NT2/D1 (cell line): ENCODE data around the gene TBC1D2.

Source experiments
- DNase-seq: peaks from one replicate; pipeline ENCODE4 v3.0.0-alpha.2; 2011; ENCODE audit warnings: low read depth, low spot score
- H3K27me3 ChIP-seq: 2 replicates; pipeline ENCODE4 v1.6.0; 2011; ENCODE audit warnings: mild to moderate bottlenecking; ENCODE audit not compliant: insufficient read length, insufficient read depth
- H3K36me3 ChIP-seq: 2 replicates; pipeline ENCODE4 v1.6.1; 2011; ENCODE audit warnings: mild to moderate bottlenecking, low read length, mixed read lengths; ENCODE audit not compliant: insufficient read depth, insufficient read length
- H3K4me1 ChIP-seq: 2 replicates; pipeline ENCODE4 v1.5.1; 2011; ENCODE audit not compliant: insufficient read depth, insufficient read length
- H3K4me3 ChIP-seq: 2 replicates; pipeline ENCODE4 v1.5.1; 2011; ENCODE audit warnings: low read depth; ENCODE audit not compliant: insufficient read length
- H3K9ac ChIP-seq: 2 replicates; pipeline ENCODE4 v1.6.0; 2011; ENCODE audit warnings: low read depth; ENCODE audit not compliant: insufficient read length
- H3K9me3 ChIP-seq: 2 replicates; pipeline ENCODE4 v1.5.1; 2011; ENCODE audit warnings: mild to moderate bottlenecking, low read length; ENCODE audit not compliant: insufficient read depth
- SUZ12 ChIP-seq: IDR thresholded peaks from 2 replicates; pipeline ENCODE4 v1.6.1; 2011; ENCODE audit not compliant: insufficient read length, insufficient read depth; ENCODE audit errors: extremely low read depth
- YY1 ChIP-seq: IDR thresholded peaks from 2 replicates; pipeline ENCODE4 v1.6.1; 2011; ENCODE audit not compliant: insufficient read length, insufficient read depth
- ZNF274 ChIP-seq: IDR thresholded peaks from 2 replicates; pipeline ENCODE4 v1.6.1; 2011; ENCODE audit warnings: mild to moderate bottlenecking, low read depth, low read length

Gene TBC1D2

GRCh38 chr9:98159301-98159700, 96.1 kb downstream of the TBC1D2 start:
- Histone ChIP-seq H3K4me3 (no peak overlapping the region), H3K9ac (no peak overlapping the region), H3K36me3 (peaks cover 23% of the 10 kb centered on the region), H3K4me1 (no peaks in the 10 kb centered on the region), H3K9me3 (no peaks in the 10 kb centered on the region), H3K27me3 (no peaks in the 10 kb centered on the region)
- DNase-seq: no peak
- TF ChIP-seq YY1 (no peak), ZNF274 (no peak), SUZ12 (no peak)

- Histone ChIP-seq H3K9me3 (no peaks in the 10 kb centered on the region), H3K4me3 (no peak overlapping the region), H3K27me3 (no peaks in the 10 kb centered on the region), H3K9ac (no peak overlapping the region), H3K4me1 (no peaks in the 10 kb centered on the region), H3K36me3 (peaks cover 23% of the 10 kb centered on the region)
- DNase-seq: no peak
- TF ChIP-seq SUZ12 (no peak), YY1 (no peak), ZNF274 (no peak)
Observed at GRCh38 chr9:98158071-98158831, 97.2 kb downstream of the TBC1D2 start.

- Histone ChIP-seq H3K4me3 (no peak overlapping the region), H3K9me3 (no peaks in the 10 kb centered on the region), H3K9ac (no peak overlapping the region), H3K27me3 (no peaks in the 10 kb centered on the region), H3K36me3 (peaks cover 23% of the 10 kb centered on the region), H3K4me1 (no peaks in the 10 kb centered on the region)
- no peak for TF ChIP-seq YY1
- TF ChIP-seq ZNF274: no peak
- no peak for TF ChIP-seq SUZ12
- DNase-seq: no peak
Observed at GRCh38 chr9:98157372-98157771, 98.1 kb downstream of the TBC1D2 start.

GRCh38 chr9:98154678-98155077, 100.8 kb downstream of the TBC1D2 start:
- DNase-seq: no peak
- H3K4me3 ChIP-seq: no peak overlapping the region
- H3K9me3 ChIP-seq: no peaks in the 10 kb centered on the region
- H3K36me3 ChIP-seq: peaks cover 26% of the 10 kb centered on the region
- TF ChIP-seq SUZ12 (no peak), ZNF274 (no peak), YY1 (no peak)
- no peaks in the 10 kb centered on the region for H3K27me3 ChIP-seq
- H3K9ac ChIP-seq: no peak overlapping the region
- no peaks in the 10 kb centered on the region for H3K4me1 ChIP-seq

- Histone ChIP-seq H3K9me3 (no peaks in the 10 kb centered on the region), H3K36me3 (peaks cover 26% of the 10 kb centered on the region), H3K4me3 (no peak overlapping the region), H3K27me3 (no peaks in the 10 kb centered on the region), H3K9ac (no peak overlapping the region), H3K4me1 (no peaks in the 10 kb centered on the region)
- no peak for DNase-seq
- no peak for TF ChIP-seq YY1
- no peak for TF ChIP-seq SUZ12
- no peak for TF ChIP-seq ZNF274
Observed at GRCh38 chr9:98152526-98152925, 102.9 kb downstream of the TBC1D2 start.

GRCh38 chr9:98150721-98151120, 104.7 kb downstream of the TBC1D2 start:
- H3K4me3 ChIP-seq: no peak overlapping the region
- TF ChIP-seq ZNF274 (no peak), SUZ12 (no peak), YY1 (no peak)
- DNase-seq: no peak
- no peaks in the 10 kb centered on the region for H3K9me3 ChIP-seq
- peaks cover 10% of the 10 kb centered on the region for H3K36me3 ChIP-seq
- H3K9ac ChIP-seq: no peak overlapping the region
- peaks cover 5% of the 10 kb centered on the region for H3K4me1 ChIP-seq
- H3K27me3 ChIP-seq: no peaks in the 10 kb centered on the region

- no peak for DNase-seq
- TF ChIP-seq ZNF274: no peak
- TF ChIP-seq SUZ12: no peak
- TF ChIP-seq YY1: no peak
- H3K27me3 ChIP-seq: no peaks in the 10 kb centered on the region
- H3K9ac ChIP-seq: no peak overlapping the region
- no peak overlapping the region for H3K4me3 ChIP-seq
- peaks cover 5% of the 10 kb centered on the region for H3K4me1 ChIP-seq
- H3K36me3 ChIP-seq: peaks cover 14% of the 10 kb centered on the region
- H3K9me3 ChIP-seq: no peaks in the 10 kb centered on the region
Observed at GRCh38 chr9:98150164-98150563, 105.3 kb downstream of the TBC1D2 start.
